ENCODE data around the gene PROK1.
"Not testable (repeated sequence)": the region's sequence is repeated elsewhere in the genome, so short reads cannot be mapped to it uniquely, and the experiment has no call there.

DNA sequence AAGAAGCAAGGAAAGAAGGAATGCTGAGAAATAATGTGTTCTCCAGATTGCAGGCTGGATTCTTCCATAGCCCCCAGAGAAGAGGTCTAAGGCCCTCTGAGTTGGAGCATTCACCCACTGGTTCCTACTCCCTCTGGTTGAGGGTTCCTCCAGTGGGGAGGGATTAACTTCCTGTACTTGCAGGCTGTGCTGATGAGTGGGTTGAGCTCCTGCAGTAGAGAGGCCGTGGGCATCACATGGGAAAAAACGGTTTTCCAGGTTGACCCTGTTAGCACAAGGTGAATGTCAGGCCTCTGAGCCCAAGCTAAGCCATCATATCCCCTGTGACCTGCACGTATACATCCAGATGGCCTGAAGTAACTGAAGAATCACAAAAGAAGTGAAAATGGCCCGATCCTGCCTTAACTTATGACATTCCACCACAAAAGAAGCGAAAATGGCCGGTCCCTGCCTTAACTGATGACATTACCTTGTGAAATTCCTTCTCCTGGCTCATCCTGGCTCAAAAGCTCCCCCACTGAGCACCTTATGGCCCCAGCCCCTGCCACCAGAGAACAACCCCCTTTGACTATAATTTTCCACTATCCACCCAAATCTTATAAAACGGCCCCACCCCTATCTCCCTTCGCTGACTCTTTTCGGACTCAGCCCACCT, 13.2 kb upstream of the PROK1 start:
- TF ChIP-seq, protein P1, sequence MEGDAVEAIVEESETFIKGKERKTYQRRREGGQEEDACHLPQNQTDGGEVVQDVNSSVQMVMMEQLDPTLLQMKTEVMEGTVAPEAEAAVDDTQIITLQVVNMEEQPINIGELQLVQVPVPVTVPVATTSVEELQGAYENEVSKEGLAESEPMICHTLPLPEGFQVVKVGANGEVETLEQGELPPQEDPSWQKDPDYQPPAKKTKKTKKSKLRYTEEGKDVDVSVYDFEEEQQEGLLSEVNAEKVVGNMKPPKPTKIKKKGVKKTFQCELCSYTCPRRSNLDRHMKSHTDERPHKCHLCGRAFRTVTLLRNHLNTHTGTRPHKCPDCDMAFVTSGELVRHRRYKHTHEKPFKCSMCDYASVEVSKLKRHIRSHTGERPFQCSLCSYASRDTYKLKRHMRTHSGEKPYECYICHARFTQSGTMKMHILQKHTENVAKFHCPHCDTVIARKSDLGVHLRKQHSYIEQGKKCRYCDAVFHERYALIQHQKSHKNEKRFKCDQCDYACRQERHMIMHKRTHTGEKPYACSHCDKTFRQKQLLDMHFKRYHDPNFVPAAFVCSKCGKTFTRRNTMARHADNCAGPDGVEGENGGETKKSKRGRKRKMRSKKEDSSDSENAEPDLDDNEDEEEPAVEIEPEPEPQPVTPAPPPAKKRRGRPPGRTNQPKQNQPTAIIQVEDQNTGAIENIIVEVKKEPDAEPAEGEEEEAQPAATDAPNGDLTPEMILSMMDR (IDR thresholded peaks at IDR 0.05), result not testable (repeated sequence)
- TF ChIP-seq POLR2A (IDR thresholded peaks at IDR 0.05), result not testable (repeated sequence)
